ENCODE results near the gene NT5C2.
"Not testable (repeated sequence)": the region's sequence is repeated elsewhere in the genome, so short reads cannot be mapped to it uniquely, and the experiment has no call there.

DNA sequence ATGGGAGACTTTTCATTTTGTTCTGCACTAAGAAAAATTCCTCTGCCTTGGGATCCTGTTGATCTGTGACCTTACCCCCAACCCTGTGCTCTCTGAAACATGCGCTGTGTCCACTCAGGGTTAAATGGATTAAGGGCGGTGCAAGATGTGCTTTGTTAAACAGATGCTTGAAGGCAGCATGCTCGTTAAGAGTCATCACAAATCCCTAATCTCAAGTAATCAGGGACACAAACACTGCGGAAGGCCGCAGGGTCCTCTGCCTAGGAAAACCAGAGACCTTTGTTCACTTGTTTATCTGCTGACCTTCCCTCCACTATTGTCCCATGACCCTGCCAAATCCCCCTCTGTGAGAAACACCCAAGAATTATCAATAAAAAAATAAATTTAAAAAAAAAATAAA is 62.9 kb downstream of the NT5C2 start:
- TF ChIP-seq, protein P1, sequence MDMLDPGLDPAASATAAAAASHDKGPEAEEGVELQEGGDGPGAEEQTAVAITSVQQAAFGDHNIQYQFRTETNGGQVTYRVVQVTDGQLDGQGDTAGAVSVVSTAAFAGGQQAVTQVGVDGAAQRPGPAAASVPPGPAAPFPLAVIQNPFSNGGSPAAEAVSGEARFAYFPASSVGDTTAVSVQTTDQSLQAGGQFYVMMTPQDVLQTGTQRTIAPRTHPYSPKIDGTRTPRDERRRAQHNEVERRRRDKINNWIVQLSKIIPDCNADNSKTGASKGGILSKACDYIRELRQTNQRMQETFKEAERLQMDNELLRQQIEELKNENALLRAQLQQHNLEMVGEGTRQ (IDR thresholded peaks at IDR 0.05; ENCODE audit: borderline replicate concordance, low read depth, low read length): not testable (repeated sequence)
- not testable (repeated sequence) for TF ChIP-seq POLR2AphosphoS5 (IDR thresholded peaks at IDR 0.05; ENCODE audit: low read depth, low read length); YY1 (IDR thresholded peaks at IDR 0.05; ENCODE audit: low read depth); MXI1 (IDR thresholded peaks at IDR 0.05; ENCODE audit: low read depth, low read length); JUND (IDR thresholded peaks at IDR 0.05)
- TF ChIP-seq, protein P2, sequence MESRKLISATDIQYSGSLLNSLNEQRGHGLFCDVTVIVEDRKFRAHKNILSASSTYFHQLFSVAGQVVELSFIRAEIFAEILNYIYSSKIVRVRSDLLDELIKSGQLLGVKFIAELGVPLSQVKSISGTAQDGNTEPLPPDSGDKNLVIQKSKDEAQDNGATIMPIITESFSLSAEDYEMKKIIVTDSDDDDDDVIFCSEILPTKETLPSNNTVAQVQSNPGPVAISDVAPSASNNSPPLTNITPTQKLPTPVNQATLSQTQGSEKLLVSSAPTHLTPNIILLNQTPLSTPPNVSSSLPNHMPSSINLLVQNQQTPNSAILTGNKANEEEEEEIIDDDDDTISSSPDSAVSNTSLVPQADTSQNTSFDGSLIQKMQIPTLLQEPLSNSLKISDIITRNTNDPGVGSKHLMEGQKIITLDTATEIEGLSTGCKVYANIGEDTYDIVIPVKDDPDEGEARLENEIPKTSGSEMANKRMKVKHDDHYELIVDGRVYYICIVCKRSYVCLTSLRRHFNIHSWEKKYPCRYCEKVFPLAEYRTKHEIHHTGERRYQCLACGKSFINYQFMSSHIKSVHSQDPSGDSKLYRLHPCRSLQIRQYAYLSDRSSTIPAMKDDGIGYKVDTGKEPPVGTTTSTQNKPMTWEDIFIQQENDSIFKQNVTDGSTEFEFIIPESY (IDR thresholded peaks at IDR 0.05; ENCODE audit: borderline replicate concordance, low read depth): not testable (repeated sequence)
- TF ChIP-seq, protein P3, sequence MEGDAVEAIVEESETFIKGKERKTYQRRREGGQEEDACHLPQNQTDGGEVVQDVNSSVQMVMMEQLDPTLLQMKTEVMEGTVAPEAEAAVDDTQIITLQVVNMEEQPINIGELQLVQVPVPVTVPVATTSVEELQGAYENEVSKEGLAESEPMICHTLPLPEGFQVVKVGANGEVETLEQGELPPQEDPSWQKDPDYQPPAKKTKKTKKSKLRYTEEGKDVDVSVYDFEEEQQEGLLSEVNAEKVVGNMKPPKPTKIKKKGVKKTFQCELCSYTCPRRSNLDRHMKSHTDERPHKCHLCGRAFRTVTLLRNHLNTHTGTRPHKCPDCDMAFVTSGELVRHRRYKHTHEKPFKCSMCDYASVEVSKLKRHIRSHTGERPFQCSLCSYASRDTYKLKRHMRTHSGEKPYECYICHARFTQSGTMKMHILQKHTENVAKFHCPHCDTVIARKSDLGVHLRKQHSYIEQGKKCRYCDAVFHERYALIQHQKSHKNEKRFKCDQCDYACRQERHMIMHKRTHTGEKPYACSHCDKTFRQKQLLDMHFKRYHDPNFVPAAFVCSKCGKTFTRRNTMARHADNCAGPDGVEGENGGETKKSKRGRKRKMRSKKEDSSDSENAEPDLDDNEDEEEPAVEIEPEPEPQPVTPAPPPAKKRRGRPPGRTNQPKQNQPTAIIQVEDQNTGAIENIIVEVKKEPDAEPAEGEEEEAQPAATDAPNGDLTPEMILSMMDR (IDR thresholded peaks at IDR 0.05): not testable (repeated sequence)

Measured in SK-N-SH (cell line).